Stimulated activated CD8-positive, alpha-beta memory T cell treated with anti-CD3 and anti-CD28 coated beads, Interleukin-2, amount 100 ng/mL, for 1 hour (primary cell): ENCODE data around the gene DIAPH3.

Source experiments
- DNase-seq, 2 donors: peaks; one replicate each; pipeline ENCODE4 v3.0.0-alpha.2; 2020; ENCODE audit warnings: low read depth in 2 of 2

DIAPH3 gene

GRCh38 chr13:60158321-60158801 is 5.4 kb downstream of the DIAPH3 start:
- no peak for DNase-seq

DNA sequence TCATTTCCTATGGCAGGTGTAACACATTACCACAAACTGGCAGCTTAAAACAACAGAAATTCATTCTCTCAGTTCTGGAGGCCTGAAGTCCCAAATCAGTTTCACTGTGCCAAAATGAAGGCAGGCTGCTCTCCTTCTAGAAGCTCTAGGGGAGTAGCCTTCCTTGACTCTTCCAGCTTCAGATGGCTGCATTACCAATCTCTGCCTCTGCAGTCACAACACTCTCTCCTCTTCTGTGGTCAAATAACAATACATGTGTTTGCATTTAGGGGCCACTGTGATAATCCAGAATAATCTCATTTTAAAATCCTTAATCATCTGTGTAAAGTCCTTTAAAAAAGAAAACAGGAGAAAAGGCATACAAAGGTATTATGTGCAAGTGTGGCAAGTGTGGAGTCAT is 7.8 kb downstream of the DIAPH3 start:
- DNase-seq, result no peak

DNA sequence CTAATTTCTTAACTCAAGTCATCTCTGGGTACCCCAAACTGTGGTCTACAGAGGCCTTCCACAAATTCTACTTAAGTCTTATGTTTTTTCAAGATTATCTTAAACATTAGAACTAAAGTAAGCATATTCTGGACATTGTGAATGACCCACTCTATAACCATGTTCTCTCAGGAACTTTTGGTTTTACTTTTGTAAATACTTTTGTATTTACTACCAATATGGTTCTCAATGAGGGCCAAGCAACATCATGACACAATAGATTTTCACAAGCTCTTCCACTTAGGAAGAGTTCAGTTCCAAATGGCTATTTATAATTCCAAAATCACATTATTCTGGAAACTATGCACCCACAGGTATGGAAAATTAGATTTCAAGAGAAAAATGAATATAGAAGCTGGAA is 10.8 kb downstream of the DIAPH3 start:
- DNase-seq, result no peak

DNA sequence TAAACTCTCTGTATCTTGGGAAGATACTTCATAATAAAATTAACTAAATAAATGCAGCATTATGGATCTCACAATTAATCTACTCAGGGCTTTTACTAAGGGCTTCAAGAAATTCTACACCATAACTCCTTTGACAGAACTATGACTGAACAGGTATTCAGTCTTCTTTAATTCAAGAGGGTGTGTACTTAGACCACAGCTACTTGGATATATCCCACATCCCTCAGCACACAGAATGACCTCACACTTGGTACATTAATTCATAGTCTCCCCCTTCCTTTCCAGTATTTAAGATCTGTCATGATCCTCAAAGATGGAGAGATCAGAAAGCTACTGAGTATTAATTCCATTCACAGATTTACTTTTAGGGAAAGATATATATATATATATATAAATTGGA is 11.6 kb downstream of the DIAPH3 start:
- no peak for DNase-seq

DNA sequence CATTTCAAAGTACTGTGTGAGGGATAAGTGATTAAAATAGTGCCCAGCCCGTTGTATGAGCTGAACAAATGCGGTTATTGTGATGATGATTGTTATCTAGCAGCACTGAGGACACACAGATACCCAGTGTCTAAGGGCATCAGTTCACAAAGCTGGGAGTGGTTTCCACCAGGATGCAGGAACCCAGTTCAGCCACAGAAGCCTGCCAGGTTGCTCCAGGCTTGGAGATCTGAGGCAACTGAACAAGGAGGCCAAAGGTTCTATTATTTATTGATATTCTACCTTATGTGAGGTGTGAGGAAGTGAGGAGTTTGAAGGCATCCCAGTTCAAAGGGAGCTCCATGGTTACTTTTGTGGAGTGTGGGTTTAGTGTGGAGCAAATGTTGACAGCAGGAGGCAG is 13.2 kb downstream of the DIAPH3 start:
- no peak for DNase-seq

DNA sequence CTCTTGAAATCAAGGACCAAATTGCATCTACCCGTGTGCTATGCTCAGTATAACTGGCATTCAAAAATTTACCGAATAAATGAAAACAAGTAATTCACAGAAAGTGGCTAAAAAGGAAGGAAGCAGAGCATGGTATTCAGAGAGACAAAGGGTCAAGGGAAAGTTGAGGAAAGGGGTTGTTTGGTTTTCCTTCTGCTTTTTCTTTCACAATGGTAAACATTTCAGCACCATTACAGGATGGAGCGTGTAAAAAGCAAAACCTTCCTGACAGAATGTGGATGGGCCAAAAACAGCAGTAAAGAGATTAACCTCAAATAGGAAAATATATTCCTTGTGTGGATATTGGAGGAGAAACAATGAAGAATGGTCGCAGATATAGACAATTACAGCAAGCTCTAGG is 14.8 kb downstream of the DIAPH3 start:
- no peak for DNase-seq

- no peak for DNase-seq
Observed at GRCh38 chr13:60147361-60147760, 16.4 kb downstream of the DIAPH3 start.

- no peak for DNase-seq
Observed at GRCh38 chr13:60146471-60146870, 17.3 kb downstream of the DIAPH3 start.

DNA sequence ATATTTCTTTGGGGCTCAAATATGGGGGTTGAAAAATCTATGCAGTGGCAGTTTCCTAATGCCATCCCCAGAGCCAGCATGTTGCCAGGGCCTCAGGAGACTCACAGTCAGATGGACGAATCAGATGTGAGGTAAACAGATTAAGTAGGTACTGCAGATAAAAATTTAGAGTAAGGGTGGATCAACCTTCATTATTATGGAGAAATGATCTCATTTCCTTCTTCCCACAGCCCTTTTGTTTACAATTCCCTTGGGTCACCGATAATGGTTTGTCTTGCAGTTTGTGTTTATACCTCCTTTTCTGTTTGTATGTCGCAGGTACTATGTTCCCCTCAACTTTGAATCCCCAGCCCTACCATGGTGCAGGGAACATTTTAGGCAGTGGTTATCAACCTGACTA is 20.0 kb downstream of the DIAPH3 start:
- DNase-seq, result no peak

- no peak for DNase-seq
Observed at GRCh38 chr13:60139272-60139671, 24.5 kb downstream of the DIAPH3 start.

- DNase-seq, result no peak
Observed at GRCh38 chr13:60138674-60139073, 25.1 kb downstream of the DIAPH3 start.

GRCh38 chr13:60137911-60138560 is 25.7 kb downstream of the DIAPH3 start:
- no peak for DNase-seq

GRCh38 chr13:60135344-60135743 is 28.4 kb downstream of the DIAPH3 start:
- no peak for DNase-seq

DNA sequence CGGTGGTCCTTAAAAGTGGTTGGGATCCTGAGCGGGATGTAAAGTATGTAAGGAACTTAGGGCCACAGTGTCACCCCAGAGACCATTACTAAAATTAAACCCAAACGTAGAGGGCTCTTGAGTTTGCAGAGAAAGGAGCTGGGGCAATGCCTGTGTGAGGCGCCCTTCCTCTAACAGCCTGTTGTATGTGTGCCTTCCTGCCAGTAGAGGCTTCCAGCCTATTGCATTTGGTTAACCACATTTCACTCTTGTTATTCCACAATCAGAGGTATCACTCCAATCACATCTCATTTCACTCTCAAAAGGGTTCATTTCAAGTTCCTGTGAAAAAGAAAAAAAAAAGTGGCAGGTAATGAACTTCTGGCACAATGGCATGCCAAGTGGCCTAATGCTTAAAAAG is 29.4 kb downstream of the DIAPH3 start:
- DNase-seq, result no peak

DNA sequence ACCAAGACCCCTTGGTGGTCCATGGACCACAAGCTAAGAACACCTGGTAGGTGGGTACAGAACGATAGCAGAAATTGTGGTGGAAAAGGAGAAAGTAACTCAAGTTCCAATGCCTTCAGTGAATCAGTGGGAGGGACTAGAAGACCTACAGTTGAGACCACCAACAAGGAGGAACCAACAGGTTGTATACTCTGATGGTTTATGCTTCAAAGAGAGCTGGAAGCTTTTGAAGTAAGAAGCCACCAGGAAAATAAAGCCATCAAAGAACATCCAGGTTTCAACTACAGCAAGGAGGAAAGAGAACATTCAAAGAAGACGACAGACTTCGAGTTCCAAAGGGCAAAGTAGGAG is 42.4 kb downstream of the DIAPH3 start:
- DNase-seq, result no peak

DNA sequence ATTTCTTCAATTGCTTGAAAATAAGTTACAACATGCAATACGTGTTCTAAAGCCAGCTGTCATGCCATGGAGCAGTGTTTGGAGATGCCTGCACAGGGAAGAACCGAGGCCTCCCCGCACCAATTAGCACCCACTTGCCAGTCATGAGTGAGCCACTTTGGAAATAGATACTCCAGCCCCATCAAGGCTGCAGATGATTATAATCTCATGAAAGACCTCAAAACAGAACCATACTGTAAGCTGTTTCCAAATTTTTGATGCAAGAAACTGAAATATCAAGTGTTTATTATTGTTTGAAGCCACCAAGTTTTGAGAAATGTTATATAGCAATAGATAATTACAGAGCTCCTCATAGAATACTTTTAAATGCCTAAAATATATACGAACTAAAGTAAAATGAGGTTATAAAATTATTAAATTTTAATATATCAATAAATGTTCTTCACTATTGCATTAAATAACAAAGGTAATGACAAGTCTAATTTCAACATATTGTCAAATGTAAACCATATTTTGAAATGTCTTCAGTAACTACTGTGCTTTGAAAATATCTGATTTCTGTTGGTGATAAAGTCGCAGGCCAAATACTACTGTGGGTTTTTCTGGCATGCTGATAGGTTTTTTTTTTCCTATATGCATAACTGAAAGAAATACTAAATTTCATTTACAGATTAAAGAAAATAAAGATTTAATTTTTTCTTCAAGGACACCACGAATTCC is 43.0 kb downstream of the DIAPH3 start:
- DNase-seq, result no peak

DNA sequence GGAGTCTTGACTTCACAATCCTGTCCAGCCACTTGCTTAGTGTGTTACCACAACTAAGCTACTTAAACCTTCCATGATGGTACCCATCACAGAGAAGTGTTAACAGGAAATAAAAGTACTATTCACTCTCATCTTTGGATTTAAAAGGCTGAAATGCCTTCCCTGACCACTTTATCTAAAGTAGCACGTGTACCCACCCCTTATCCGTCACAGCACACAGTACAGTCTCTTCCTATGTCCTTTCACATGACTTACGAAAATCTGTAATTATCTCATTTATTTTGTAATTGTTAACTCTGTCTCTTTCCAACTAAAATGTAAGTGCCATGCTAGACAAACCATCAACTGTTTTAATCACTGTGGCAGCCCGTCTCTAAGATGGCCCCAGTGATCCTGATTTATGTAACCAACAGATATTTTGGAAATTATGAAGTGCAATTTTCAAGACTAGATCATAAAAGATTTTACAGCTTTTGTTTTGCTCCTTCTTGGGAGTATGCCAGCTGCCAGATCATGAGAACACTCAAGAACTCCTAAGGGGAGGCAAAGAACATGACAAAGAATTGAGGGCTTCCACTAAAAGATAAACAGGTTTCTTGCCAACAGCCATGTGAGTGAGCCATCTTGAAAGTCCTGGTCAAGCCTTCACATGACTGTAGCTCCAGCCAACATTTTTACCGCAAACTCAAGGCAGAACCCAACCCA is 44.9 kb downstream of the DIAPH3 start:
- no peak for DNase-seq

- DNase-seq, result no peak
Observed at GRCh38 chr13:60114499-60115028, 49.2 kb downstream of the DIAPH3 start.

DNA sequence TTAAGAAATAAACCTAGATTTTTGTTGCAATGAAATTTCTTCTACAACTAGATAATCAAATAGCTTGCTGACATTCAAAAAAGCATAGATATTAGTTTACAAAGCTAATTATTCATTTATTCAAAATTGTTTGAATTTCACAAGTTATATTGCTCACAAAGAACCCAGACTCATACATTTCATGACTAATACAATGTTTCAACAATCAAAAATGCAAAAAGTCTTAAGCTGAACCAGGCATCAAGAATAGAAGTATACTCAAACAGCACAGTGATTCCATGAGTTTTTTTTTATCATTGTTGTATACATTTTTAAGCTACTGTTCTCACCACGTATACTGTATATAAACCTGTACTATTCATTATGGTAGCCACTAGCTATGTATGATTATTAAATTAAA is 51.0 kb downstream of the DIAPH3 start:
- DNase-seq, result no peak

- no peak for DNase-seq
Observed at GRCh38 chr13:60111691-60112090, 52.0 kb downstream of the DIAPH3 start.

- DNase-seq, result no peak
Observed at GRCh38 chr13:60109285-60109684, 54.4 kb downstream of the DIAPH3 start.

DNA sequence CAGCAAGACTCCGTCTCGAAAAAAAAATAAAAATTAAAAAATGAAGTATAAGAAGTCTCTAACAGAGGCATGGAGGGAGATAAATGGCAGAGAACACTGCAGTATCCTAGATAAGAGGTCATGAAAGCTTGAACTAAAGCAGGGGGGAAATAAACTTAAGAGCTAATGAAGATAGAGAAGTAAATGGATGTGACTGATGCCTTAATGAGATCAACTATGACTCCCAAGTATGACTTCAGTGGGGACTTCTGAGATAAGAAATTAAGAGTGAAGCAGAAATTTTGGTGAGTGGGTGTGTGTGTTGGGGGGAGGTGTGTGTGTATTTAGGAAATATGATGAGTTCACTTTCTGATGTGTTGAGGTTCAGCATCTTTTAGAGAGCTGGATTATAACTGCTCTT is 55.1 kb downstream of the DIAPH3 start:
- DNase-seq, result no peak
